ENCODE measurements around the gene LILRB2.
"Not testable (repeated sequence)": the region's sequence is repeated elsewhere in the genome, so short reads cannot be mapped to it uniquely, and the experiment has no call there.

The LILRB2 gene

GRCh38 chr19:54281007-54281728, at the start of gene LILRB2:
Gene LILRB2 (minus strand): TSS chr19:54281110. CDS start chr19:54280496, 614 bp downstream.
- Histone ChIP-seq H3K9ac (ENCODE audit: low read length) (no peak within 1 kb of the TSS), H3K27me3 (ENCODE audit: control insufficient read depth, insufficient read depth, low read length) (no peaks in the 10 kb centered on the region), H3K4me3 (ENCODE audit: low read length) (no peak within 1 kb of the TSS), H3K9me3 (ENCODE audit: control insufficient read depth, low read depth, low read length) (no peaks in the 10 kb centered on the region), H3K27ac (ENCODE audit: low read length) (no peak within 1 kb of the TSS), H3K36me3 (ENCODE audit: control insufficient read depth, low read depth, low read length) (no peaks in the 10 kb centered on the region), H3K4me1 (ENCODE audit: control insufficient read depth, low read depth, low read length) (no peaks in the 10 kb centered on the region)

- Histone ChIP-seq H3K9me3 (ENCODE audit: control insufficient read depth, low read depth, low read length) (no peaks in the 10 kb centered on the region), H3K4me3 (ENCODE audit: low read length) (no peak overlapping the region), H3K27me3 (ENCODE audit: control insufficient read depth, insufficient read depth, low read length) (no peaks in the 10 kb centered on the region), H3K36me3 (ENCODE audit: control insufficient read depth, low read depth, low read length) (no peaks in the 10 kb centered on the region), H3K27ac (ENCODE audit: low read length) (no peak overlapping the region), H3K9ac (ENCODE audit: low read length) (no peak overlapping the region), H3K4me1 (ENCODE audit: control insufficient read depth, low read depth, low read length) (peaks cover 12% of the 10 kb centered on the region)
Measured at GRCh38 chr19:54329476-54330165, 48.7 kb upstream of the LILRB2 start.

GRCh38 chr19:54328781-54329180, 47.9 kb upstream of the LILRB2 start:
- H3K9me3 ChIP-seq (ENCODE audit: control insufficient read depth, low read depth, low read length); H3K4me3 ChIP-seq (ENCODE audit: low read length); H3K9ac ChIP-seq (ENCODE audit: low read length); H3K27me3 ChIP-seq (ENCODE audit: control insufficient read depth, insufficient read depth, low read length); H3K27ac ChIP-seq (ENCODE audit: low read length); H3K36me3 ChIP-seq (ENCODE audit: control insufficient read depth, low read depth, low read length): not testable (repeated sequence)
- peaks cover 18% of the 10 kb centered on the region for H3K4me1 ChIP-seq (ENCODE audit: control insufficient read depth, low read depth, low read length)

GRCh38 chr19:54325631-54326030, 44.7 kb upstream of the LILRB2 start:
- Histone ChIP-seq H3K9me3 (ENCODE audit: control insufficient read depth, low read depth, low read length) (no peaks in the 10 kb centered on the region), H3K27me3 (ENCODE audit: control insufficient read depth, insufficient read depth, low read length) (no peaks in the 10 kb centered on the region), H3K27ac (ENCODE audit: low read length) (no peak overlapping the region), H3K4me3 (ENCODE audit: low read length) (no peak overlapping the region), H3K4me1 (ENCODE audit: control insufficient read depth, low read depth, low read length) (peaks cover 20% of the 10 kb centered on the region), H3K36me3 (ENCODE audit: control insufficient read depth, low read depth, low read length) (no peaks in the 10 kb centered on the region), H3K9ac (ENCODE audit: low read length) (no peak overlapping the region)

- Histone ChIP-seq H3K36me3 (ENCODE audit: control insufficient read depth, low read depth, low read length) (no peaks in the 10 kb centered on the region), H3K4me3 (ENCODE audit: low read length) (no peak overlapping the region), H3K4me1 (ENCODE audit: control insufficient read depth, low read depth, low read length) (peaks cover 20% of the 10 kb centered on the region), H3K27ac (ENCODE audit: low read length) (no peak overlapping the region), H3K27me3 (ENCODE audit: control insufficient read depth, insufficient read depth, low read length) (no peaks in the 10 kb centered on the region), H3K9me3 (ENCODE audit: control insufficient read depth, low read depth, low read length) (no peaks in the 10 kb centered on the region), H3K9ac (ENCODE audit: low read length) (no peak overlapping the region)
Measured at GRCh38 chr19:54325194-54325621, 44.3 kb upstream of the LILRB2 start.

- Histone ChIP-seq H3K4me1 (ENCODE audit: control insufficient read depth, low read depth, low read length) (peaks cover 20% of the 10 kb centered on the region), H3K27me3 (ENCODE audit: control insufficient read depth, insufficient read depth, low read length) (no peaks in the 10 kb centered on the region), H3K9me3 (ENCODE audit: control insufficient read depth, low read depth, low read length) (no peaks in the 10 kb centered on the region), H3K4me3 (ENCODE audit: low read length) (peak overlapping the region; percentile 5), H3K27ac (ENCODE audit: low read length) (no peak overlapping the region), H3K36me3 (ENCODE audit: control insufficient read depth, low read depth, low read length) (no peaks in the 10 kb centered on the region), H3K9ac (ENCODE audit: low read length) (no peak overlapping the region)
Measured at GRCh38 chr19:54324071-54324470, 43.2 kb upstream of the LILRB2 start.

GRCh38 chr19:54322934-54323333, 42.0 kb upstream of the LILRB2 start:
- not testable (repeated sequence) for H3K36me3 ChIP-seq (ENCODE audit: control insufficient read depth, low read depth, low read length); H3K27me3 ChIP-seq (ENCODE audit: control insufficient read depth, insufficient read depth, low read length); H3K9me3 ChIP-seq (ENCODE audit: control insufficient read depth, low read depth, low read length); H3K4me3 ChIP-seq (ENCODE audit: low read length); H3K9ac ChIP-seq (ENCODE audit: low read length); H3K27ac ChIP-seq (ENCODE audit: low read length)
- H3K4me1 ChIP-seq (ENCODE audit: control insufficient read depth, low read depth, low read length), result peaks cover 20% of the 10 kb centered on the region

- H3K9ac ChIP-seq (ENCODE audit: low read length); H3K27ac ChIP-seq (ENCODE audit: low read length); H3K36me3 ChIP-seq (ENCODE audit: control insufficient read depth, low read depth, low read length); H3K4me3 ChIP-seq (ENCODE audit: low read length); H3K27me3 ChIP-seq (ENCODE audit: control insufficient read depth, insufficient read depth, low read length); H3K9me3 ChIP-seq (ENCODE audit: control insufficient read depth, low read depth, low read length): not testable (repeated sequence)
- H3K4me1 ChIP-seq (ENCODE audit: control insufficient read depth, low read depth, low read length), result peaks cover 20% of the 10 kb centered on the region
Measured at GRCh38 chr19:54322295-54322694, 41.4 kb upstream of the LILRB2 start.

GRCh38 chr19:54319892-54320670, 39.2 kb upstream of the LILRB2 start:
- no peaks in the 10 kb centered on the region for H3K9me3 ChIP-seq (ENCODE audit: control insufficient read depth, low read depth, low read length)
- no peaks in the 10 kb centered on the region for H3K27me3 ChIP-seq (ENCODE audit: control insufficient read depth, insufficient read depth, low read length)
- peaks cover 13% of the 10 kb centered on the region for H3K4me1 ChIP-seq (ENCODE audit: control insufficient read depth, low read depth, low read length)
- H3K9ac ChIP-seq (ENCODE audit: low read length), result no peak overlapping the region
- H3K4me3 ChIP-seq (ENCODE audit: low read length), result no peak overlapping the region
- H3K27ac ChIP-seq (ENCODE audit: low read length), result no peak overlapping the region
- H3K36me3 ChIP-seq (ENCODE audit: control insufficient read depth, low read depth, low read length), result no peaks in the 10 kb centered on the region

GRCh38 chr19:54319049-54319448, 38.1 kb upstream of the LILRB2 start:
- no peak overlapping the region for H3K9ac ChIP-seq (ENCODE audit: low read length)

GRCh38 chr19:54317965-54318240, 37.0 kb upstream of the LILRB2 start:
- H3K4me1 ChIP-seq (ENCODE audit: control insufficient read depth, low read depth, low read length), result no peaks in the 10 kb centered on the region
- no peak overlapping the region for H3K4me3 ChIP-seq (ENCODE audit: low read length)
- H3K36me3 ChIP-seq (ENCODE audit: control insufficient read depth, low read depth, low read length), result no peaks in the 10 kb centered on the region
- H3K27ac ChIP-seq (ENCODE audit: low read length), result no peak overlapping the region
- H3K9me3 ChIP-seq (ENCODE audit: control insufficient read depth, low read depth, low read length), result no peaks in the 10 kb centered on the region
- H3K9ac ChIP-seq (ENCODE audit: low read length), result no peak overlapping the region
- no peaks in the 10 kb centered on the region for H3K27me3 ChIP-seq (ENCODE audit: control insufficient read depth, insufficient read depth, low read length)

More at GRCh38 chr19:54319049-54319448, 38.1 kb upstream of the LILRB2 start:
- Histone ChIP-seq H3K9me3 (ENCODE audit: control insufficient read depth, low read depth, low read length) (no peaks in the 10 kb centered on the region), H3K27ac (ENCODE audit: low read length) (no peak overlapping the region), H3K4me1 (ENCODE audit: control insufficient read depth, low read depth, low read length) (peaks cover 3% of the 10 kb centered on the region), H3K4me3 (ENCODE audit: low read length) (no peak overlapping the region), H3K27me3 (ENCODE audit: control insufficient read depth, insufficient read depth, low read length) (no peaks in the 10 kb centered on the region), H3K36me3 (ENCODE audit: control insufficient read depth, low read depth, low read length) (no peaks in the 10 kb centered on the region)

Measured in iPS-18a (cell line).